T47D (cell line): Measurements from ENCODE around the gene ADAMTS17.

Experiments
- DNase-seq, 2 experiments: peaks; one replicate each; pipeline versions ENCODE4 v3.0.0 to v3.0.0-alpha.2; 2011 to 2012; ENCODE audit warnings: low read depth in 1 of 2, low spot score in 1 of 2
- JUND ChIP-seq: IDR thresholded peaks from 2 replicates; pipeline ENCODE4 v1.6.1; 2012; ENCODE audit warnings: low read depth
- in situ Hi-C: cut with HindIII; loops from 2 replicates; pipeline ENCODE4 v1.10.0; 2016; ENCODE audit warnings: low sequenced_read_pairs, low pct_unique_long_range_greater_than_20kb

Gene ADAMTS17

DNA sequence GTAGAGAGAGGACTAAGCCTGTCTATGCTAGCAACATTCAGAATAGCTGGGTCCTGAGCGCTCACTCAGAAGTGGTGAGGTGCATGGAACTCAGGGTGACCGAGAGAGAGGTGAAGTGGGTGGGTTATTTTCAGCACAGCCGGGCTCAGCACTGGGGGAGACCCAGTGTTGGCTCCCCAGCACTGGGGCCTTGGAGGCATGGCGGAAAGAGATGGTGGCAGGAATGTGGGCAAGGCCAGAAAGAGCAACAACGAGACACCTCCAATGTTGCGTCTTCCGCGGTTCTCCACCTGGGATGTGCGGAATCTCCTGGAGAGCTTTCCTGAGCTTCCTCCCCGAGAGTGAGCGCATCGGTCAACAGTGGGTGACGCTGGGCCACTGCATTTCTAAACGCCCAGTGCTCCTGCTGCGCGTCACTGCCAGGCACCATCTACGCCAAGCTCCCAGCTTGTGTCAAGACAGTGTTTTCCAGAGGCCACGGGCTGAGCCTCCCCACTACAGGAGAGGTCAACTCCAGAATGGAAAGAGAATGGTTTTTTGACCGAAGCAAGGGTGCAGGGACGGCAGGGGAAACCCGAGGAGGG is 148.4 kb downstream of the ADAMTS17 start:
- TF ChIP-seq JUND: no peak
- in situ Hi-C loops: no loop called here
- no peak for DNase-seq

DNA sequence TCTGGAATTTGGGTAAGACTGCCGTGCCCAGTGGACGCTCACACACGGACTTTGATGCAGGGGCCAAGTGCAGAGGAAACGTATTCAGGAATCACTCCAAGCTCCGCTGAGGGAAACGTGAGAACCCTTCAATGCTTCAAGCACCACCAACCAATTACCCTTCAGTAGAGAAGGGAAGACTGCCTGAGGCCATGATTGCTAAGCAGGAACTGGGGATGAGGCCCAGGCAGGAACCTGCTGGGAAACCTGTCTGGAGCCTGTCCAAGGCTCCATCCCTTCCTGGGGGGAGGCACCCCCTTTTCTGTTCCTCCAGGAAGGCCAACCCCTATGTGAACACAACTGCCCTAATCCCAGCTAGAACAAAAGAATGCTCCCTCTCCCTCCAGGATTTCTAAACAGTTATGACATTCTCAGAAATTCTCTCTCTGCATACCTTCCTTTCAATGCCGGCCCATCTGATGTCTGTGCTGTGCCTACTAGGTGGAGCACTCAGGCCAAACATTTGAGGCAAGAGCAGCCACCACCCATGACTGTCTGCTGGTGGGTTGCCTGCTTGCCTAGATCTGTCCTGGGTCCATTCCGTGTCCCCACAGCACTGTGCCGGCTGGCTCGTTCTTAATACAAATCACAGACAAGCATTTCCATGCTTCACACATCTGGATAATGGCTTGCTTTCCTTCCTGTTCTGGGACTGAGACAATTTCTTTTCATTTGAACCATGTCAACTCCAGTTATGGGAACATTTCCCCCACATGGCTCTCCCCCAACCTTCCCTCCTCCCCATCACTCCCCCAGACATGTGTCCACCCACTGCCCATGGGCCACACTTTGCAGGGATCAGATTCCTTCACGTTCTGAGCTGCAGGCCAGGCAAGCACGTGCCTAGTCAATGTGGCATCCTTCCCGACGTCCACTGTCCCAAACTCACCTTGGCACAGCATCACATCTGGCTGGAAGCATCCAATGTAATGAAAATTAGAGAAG is 149.4 kb downstream of the ADAMTS17 start:
- in situ Hi-C loops: no loop called here
- DNase-seq: no peak
- no peak for TF ChIP-seq JUND

DNA sequence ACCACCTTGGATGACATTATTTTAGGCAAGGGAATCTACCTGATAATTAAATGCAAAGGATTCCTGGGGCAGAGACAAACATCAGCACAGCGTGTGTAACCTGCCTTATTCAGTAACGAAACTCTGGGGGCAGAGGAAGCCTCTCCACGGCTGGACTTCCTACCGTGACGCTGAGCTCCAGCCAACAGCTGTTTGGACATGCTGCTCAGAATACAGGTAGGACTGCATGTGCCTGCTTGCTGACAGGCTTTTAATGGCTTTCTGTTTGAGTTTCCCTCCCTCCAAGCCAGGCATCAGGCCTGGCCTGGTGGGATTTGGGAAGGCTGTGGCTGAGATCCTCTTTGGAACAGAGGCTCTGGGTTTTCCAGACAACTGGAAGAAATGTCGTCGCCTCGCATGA is 150.6 kb downstream of the ADAMTS17 start:
- in situ Hi-C loops: no loop called here
- DNase-seq: no peak
- no peak for TF ChIP-seq JUND

DNA sequence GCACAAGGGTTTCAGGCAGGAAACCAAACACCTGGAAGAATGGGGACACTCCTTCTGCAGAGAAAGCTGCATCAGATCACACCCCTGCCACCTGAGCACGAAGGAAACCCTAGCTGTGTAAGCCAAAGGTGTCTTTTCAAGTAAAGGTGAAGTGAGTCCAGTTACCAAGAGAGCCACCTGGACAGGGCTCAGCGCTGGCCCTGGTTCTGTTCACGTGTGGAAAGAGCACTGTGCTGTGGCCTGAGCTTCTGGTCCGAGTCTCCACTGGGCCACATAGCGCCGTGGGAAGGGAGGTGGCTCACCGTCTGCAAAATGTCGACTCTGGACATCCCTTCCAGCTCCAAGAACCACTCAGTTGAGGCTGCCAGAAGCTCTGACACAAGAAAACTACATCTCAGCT is 151.1 kb downstream of the ADAMTS17 start:
- no peak for TF ChIP-seq JUND
- in situ Hi-C loops: no loop called here
- DNase-seq: no peak

DNA sequence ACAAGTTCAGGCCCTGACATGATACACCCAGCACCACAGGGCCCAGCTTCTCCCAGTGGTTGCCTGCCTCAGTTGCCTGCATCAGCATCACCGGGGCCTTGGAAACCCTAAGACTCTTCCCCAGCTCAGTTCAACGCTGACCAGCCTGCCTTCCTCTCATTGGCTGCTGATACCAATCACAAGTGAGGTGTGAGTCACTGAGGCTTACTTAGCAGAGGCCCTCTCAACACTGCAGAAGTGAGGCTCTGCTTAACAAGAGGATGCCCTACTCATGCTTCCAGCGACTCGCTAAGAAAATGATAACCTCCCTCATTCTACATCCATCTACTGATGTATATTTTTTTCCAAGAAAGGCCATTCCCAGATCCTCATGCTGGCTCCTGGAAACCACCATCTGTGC is 151.9 kb downstream of the ADAMTS17 start:
- no peak for TF ChIP-seq JUND

DNA sequence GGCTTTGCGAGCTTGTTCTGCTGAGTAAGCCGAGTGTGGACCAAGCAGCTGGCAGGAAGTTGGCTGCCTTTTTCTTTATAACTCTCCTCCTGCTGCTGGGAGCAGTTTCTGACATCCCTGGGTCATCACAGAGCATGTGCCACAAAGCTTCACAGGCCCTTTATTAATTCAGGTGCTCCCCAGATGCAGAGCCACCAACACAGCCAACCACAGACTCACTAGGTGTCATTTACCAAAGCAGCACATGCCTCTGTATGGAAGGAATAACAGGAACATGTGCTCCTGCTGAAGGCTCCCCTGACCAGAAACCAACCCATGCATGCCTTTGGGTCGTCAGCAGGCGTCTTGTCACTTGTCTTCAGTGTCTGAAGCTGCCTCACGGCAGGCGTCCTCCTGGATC is 152.5 kb downstream of the ADAMTS17 start:
- no peak for TF ChIP-seq JUND
- in situ Hi-C loops: no loop called here

More for the DNA sequence above, 151.9 kb downstream of the ADAMTS17 start:
- in situ Hi-C loops: no loop called here
- DNase-seq: no peak

DNA sequence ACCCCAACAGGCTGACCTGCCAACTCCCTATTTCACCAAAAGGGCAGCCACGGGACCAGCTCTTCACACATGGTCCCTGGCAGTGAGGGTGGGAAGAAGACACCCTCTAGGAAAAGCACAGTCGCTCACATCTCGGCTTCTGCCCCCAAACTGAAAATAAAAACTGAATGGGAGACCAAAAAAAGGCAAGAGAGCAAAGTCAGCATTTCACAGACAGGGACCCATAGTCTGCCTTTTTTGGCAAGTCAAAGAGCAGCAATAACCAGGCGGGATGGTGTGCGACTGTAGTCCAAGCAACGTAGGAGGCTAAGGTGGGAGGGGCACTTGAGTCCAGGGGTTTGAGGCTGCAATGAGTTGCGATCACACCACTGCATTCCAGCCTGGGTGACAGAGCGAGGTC is 154.1 kb downstream of the ADAMTS17 start:
- no peak for TF ChIP-seq JUND
- DNase-seq: no peak
- in situ Hi-C loops: no loop called here

More for the DNA sequence above, 152.5 kb downstream of the ADAMTS17 start:
- DNase-seq: no peak

DNA sequence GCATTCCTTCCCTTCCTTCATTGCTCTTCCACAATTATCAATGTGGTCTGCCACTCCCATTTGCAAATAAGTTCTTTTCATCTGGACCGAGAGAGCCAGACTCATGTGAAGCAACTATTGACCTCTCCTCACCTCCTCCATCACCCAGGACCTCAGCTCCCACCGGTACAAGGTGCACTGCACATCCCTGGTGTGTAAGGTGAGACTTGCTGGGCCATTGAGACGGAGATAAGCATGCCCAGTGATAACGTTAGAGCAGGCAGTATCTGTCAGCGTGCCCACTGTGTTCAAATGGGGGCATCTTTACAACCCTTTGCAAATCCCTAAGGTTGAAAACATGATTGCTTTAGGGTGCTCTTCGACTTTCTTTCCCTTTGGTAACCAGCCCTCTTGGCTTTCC is 154.8 kb downstream of the ADAMTS17 start:
- TF ChIP-seq JUND: no peak
- DNase-seq: no peak
- in situ Hi-C loops: no loop called here

DNA sequence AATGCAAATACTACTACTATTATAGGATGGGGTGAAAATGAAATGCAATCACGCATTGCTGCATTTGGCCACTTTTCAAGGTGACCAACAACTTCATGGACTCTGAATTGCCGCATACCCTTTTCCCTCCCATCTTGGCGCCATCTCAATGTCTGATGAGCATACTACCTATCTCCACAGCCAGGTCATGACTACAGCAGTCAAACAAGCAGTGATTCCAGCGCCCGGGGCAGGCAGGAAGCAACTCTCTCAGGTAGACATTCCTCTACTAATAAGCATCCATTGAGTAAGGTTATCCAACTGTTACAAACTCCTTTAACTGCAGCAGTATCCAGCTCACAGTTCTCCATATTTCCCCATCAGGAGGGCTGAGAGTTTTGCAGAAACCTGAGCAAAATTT is 155.4 kb downstream of the ADAMTS17 start:
- no peak for TF ChIP-seq JUND
- DNase-seq: no peak
- in situ Hi-C loops: no loop called here

DNA sequence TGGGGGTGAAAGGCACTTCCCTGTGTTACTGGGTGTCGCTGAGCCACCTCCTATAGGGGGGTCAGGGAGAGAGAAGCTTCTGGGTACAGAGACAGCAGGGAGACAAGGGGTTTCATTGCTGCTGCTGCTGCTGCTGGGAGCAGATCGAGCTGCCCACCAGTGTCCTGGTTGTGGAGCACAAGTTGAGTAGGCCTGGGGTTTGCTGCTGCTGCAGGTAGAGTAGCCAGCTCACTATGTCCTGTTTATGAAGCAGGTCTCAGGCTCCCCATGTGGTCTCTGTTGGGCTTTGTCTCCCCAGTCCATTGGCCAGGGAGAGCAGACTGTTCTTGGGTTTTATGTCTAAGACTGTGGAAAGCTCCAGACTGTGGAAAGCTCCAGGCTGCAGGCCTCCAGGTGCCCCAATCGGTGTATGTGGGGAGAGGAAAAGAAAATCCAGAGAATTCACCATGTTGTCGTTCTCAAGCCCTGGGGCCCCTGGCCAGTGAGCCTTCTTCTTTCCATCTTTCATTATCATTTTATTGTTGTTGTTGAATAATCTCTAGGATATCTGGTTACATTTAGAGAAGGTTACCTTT is 157.8 kb downstream of the ADAMTS17 start:
- in situ Hi-C loops: no loop called here
- no peak for DNase-seq
- no peak for TF ChIP-seq JUND

DNA sequence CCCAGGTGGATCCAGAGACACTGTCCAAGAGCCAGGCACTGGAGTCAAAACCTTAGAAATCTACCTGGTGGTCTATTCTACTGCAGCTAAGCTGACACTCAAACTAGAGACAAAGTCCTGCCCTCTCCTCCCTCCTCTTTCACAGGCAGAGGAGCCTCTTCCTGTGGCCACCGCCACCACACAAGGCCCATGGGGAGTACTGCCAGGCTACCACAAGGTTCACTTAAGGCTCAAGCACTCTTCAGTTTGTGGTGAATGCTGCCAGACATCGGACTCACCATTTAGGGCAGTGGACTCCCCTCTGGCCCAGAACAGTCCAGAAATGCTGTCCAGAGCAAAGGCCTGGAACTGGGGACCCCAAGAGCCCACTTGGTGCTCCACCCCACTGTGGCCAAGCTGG is 160.9 kb downstream of the ADAMTS17 start:
- DNase-seq: no peak
- in situ Hi-C loops: no loop called here
- no peak for TF ChIP-seq JUND

DNA sequence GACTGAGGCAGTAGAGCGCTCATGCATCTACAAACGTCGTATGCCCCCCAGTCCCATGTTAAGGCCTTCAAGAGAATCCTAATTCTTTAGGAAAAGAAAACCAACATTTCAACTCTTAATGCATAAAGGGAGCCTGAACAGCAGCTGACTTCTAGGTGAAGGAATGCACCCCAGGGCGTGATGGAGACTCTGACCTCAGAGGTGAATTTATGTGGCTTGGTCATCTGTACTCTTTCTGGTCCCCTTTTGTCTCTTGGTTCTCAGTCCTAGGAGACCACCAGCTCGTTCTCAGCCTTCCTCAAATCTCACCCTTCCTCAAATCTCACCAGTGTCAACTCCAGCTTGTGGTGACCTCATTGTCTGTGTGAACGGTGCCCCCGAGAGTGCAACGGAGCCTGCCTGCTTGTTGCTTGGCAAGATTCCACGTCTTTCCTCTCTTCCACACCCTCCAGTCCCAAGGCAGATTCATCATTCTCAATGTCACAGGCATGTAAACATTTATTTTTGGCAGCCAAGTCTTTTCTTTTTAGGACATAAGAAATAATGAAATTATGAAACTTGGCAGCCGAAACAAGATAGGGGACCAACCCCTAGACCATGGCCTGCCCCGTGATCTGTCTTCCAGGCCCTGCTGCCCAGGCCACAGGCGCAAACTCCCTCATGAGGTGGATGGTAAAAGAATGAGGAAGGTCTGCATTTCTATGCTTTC is 166.2 kb downstream of the ADAMTS17 start:
- in situ Hi-C loops: no loop called here
- no peak for TF ChIP-seq JUND
- no peak for DNase-seq

DNA sequence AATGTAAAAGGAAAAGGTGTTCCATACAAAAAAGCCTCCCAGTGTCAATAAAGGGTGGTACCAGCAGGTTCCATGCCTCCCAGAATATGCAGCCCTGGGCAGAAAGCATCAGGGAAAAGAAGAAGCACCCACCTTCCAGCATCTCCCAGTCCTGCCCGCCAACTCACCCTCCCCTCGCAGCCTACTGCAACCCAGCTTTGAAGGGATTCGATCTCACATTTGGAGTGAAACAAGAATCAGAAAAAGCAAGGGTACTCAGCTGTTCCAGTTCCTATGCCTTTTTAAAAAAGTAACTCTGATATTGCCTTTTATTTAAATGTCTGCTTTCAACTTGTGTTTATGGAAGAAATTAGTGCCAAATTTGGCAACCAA is 166.9 kb downstream of the ADAMTS17 start:
- in situ Hi-C loops: no loop called here

More for the DNA sequence above, 166.9 kb downstream of the ADAMTS17 start:
- TF ChIP-seq JUND: no peak
- DNase-seq: no peak
